ENCODE results near the gene RNPEP. TPM values are rescaled to one million over a fixed set of nuclear protein-coding genes. Genes with fewer than 3 reads are reported as not detected.

RNPEP gene
- total and polyA plus RNA-seq, 2 of the 8 experiments (the other 6 are each of a cell fraction or from before 2014, with no cell fraction given), result 34.1 to 51.1 TPM

GRCh38 chr1:201982082-201982622 is 296 bp upstream of the RNPEP start (continued):
- TF ChIP-seq ATF3 (IDR thresholded peaks at IDR 0.05; ENCODE audit: insufficient read depth, low read depth, low read length) (no peak), RFX5 (IDR thresholded peaks at IDR 0.05; ENCODE audit: borderline replicate concordance, low read depth, low read length) (no peak), ATF2 (IDR thresholded peaks at IDR 0.05; ENCODE audit: low read length) (no peak), SIN3A (conservative IDR thresholded peaks at IDR 0.05 in 1 of 2, IDR thresholded peaks at IDR 0.05 in 1 of 2; ENCODE audit: low read depth in 1 of 2, low read length in 2 of 2) (no peak), JUN (IDR thresholded peaks at IDR 0.05; ENCODE audit: low read depth, low read length) (no peak)
